GM23248 (cell line): ENCODE data around the gene PLA2R1. TPM values are rescaled to one million over a fixed set of nuclear protein-coding genes. Genes with fewer than 3 reads are reported as not detected.

Source experiments
- DNase-seq: peaks from one replicate; pipeline ENCODE4 v3.0.0-alpha.2; 2015
- H2AFZ ChIP-seq: fragments of 200-600 bp; sonication (generic); 2 replicates; pipeline ENCODE4 v1.6.1; 2016; ENCODE audit warnings: antibody characterized with exemption
- H3F3A ChIP-seq: fragments of 200-600 bp; sonication (generic); 2 replicates; pipeline ENCODE4 v1.6.1; 2016; ENCODE audit warnings: mild to moderate bottlenecking, antibody characterized with exemption, mixed run types; ENCODE audit not compliant: insufficient read depth
- H3K27ac ChIP-seq: fragments of 200-600 bp; sonication (generic); 2 replicates; pipeline ENCODE4 v1.5.1; 2016; ENCODE audit warnings: mild to moderate bottlenecking
- H3K27me3 ChIP-seq: fragments of 200-600 bp; sonication (generic); replicated peaks from 2 replicates; pipeline ENCODE4 v1.6.1; 2016; ENCODE audit warnings: mild to moderate bottlenecking; ENCODE audit not compliant: insufficient read depth
- H3K36me3 ChIP-seq: fragments of 200-600 bp; sonication (generic); 2 replicates; pipeline ENCODE4 v1.6.1; 2016; ENCODE audit warnings: low read depth, mild to moderate bottlenecking
- H3K4me1 ChIP-seq: fragments of 200-600 bp; sonication (generic); 2 replicates; pipeline ENCODE4 v1.6.1; 2016; ENCODE audit warnings: mild to moderate bottlenecking; ENCODE audit not compliant: insufficient read depth
- H3K4me2 ChIP-seq: fragments of 200-600 bp; sonication (generic); one replicate; pipeline ENCODE4 v1.6.1; 2016; ENCODE audit warnings: mild to moderate bottlenecking; ENCODE audit not compliant: unreplicated experiment
- H3K4me3 ChIP-seq: fragments of 200-600 bp; sonication (generic); 2 replicates; pipeline ENCODE4 v1.5.1; 2016; ENCODE audit warnings: mild to moderate bottlenecking
- H3K79me2 ChIP-seq: fragments of 200-600 bp; sonication (generic); 2 replicates; pipeline ENCODE4 v1.6.1; 2016; ENCODE audit warnings: mild to moderate bottlenecking; ENCODE audit not compliant: insufficient read depth
- H3K9ac ChIP-seq: fragments of 200-600 bp; sonication (generic); 2 replicates; pipeline ENCODE4 v1.6.1; 2016; ENCODE audit warnings: mild to moderate bottlenecking
- H3K9me2 ChIP-seq: fragments of 200-600 bp; sonication (generic); 2 replicates; pipeline ENCODE4 v1.6.1; 2016; ENCODE audit warnings: mixed run types, mild to moderate bottlenecking, moderate library complexity; ENCODE audit not compliant: insufficient read depth
- H3K9me3 ChIP-seq: fragments of 200-600 bp; sonication (generic); one replicate; pipeline ENCODE4 v1.6.1; 2017; ENCODE audit warnings: low read depth
- H4K20me1 ChIP-seq: fragments of 200-600 bp; sonication (generic); 2 replicates; pipeline ENCODE4 v1.6.0; 2016; ENCODE audit not compliant: insufficient read depth
- EZH2 ChIP-seq: fragments of 200-600 bp; sonication (generic); IDR thresholded peaks from 2 replicates; pipeline ENCODE4 v1.6.1; 2018; ENCODE audit warnings: antibody characterized with exemption, mild to moderate bottlenecking; ENCODE audit not compliant: insufficient read depth, poor library complexity, severe bottlenecking
- EZH2phosphoT487 ChIP-seq: fragments of 200-600 bp; sonication (generic); IDR thresholded peaks from 2 replicates; pipeline ENCODE4 v1.6.1; 2018; ENCODE audit warnings: antibody characterized with exemption, moderate library complexity, mild to moderate bottlenecking, low read depth; ENCODE audit not compliant: insufficient read depth
- WGBS, 2 experiments: methylation state at CpG; one replicate each; pipeline ENCODE4 v1.1.6; 2015 to 2017; ENCODE audit warnings: low lambda C conversion rate in 2 of 2, low coverage in 1 of 2; ENCODE audit errors: missing lambda C conversion rate in 2 of 2; 5-methylcytosine and 5-hydroxymethylcytosine counted together
- in situ Hi-C: fragments of 300-500 bp; cut with MboI; formaldehyde crosslinking; loops from 2 replicates; pipeline ENCODE4 v1.15.0; 2020
- polyA plus RNA-seq: library from polyadenylated mRNA; unstranded; fragments of >200 nt; fragmentation: Nextera tagmentation; extraction: Ambion mirVana; gene quantifications from 2 replicates; pipeline ENCODE4 v1.2.1, GENCODE V29; 2016
- total RNA-seq: library from RNA; depleted of rRNA; stranded (reverse); fragments of >200 nt; shearing (Covaris generic); gene quantifications from 2 replicates; pipeline ENCODE4 v1.2.3, GENCODE V29; 2014

PLA2R1 gene
- total and polyA plus RNA-seq, 2 experiments from 2014 or later = 8.9 to 16.0 TPM

GRCh38 chr2:160092445-160092844 lies 30.0 kb upstream of the PLA2R1 start:
- Histone ChIP-seq H3K27ac (no peak overlapping the region), H3K9ac (no peak overlapping the region), H3K9me2 (no peaks in the 10 kb centered on the region), H3K79me2 (no peaks in the 10 kb centered on the region), H2AFZ (no peak overlapping the region), H3K27me3 (no peaks in the 10 kb centered on the region), H3F3A (peaks cover 11% of the 10 kb centered on the region), H4K20me1 (no peaks in the 10 kb centered on the region), H3K36me3 (no peaks in the 10 kb centered on the region), H3K4me3 (no peak overlapping the region), H3K9me3 (no peaks in the 10 kb centered on the region), H3K4me1 (peaks cover 10% of the 10 kb centered on the region), H3K4me2 (no peak overlapping the region)
- no peak for DNase-seq
- WGBS, 2 experiments = 72 to 78% methylated on average over 4 of the region's 4 CpGs
- in situ Hi-C loops = no loop called here
- TF ChIP-seq EZH2 (no peak), EZH2phosphoT487 (no peak)

- TF ChIP-seq EZH2 = no peak
- TF ChIP-seq EZH2phosphoT487 = no peak
- H3K79me2 ChIP-seq = no peaks in the 10 kb centered on the region
- peak overlapping the region; percentile 1; the same call in 1 of the 2 replicates for H3K27ac ChIP-seq
- no peaks in the 10 kb centered on the region for H3K9me3 ChIP-seq
- H2AFZ ChIP-seq = no peak overlapping the region
- no peak overlapping the region for H3K4me3 ChIP-seq
- DNase-seq = peak; percentile 64
- no peaks in the 10 kb centered on the region for H3K9me2 ChIP-seq
- H3K4me1 ChIP-seq = peaks cover 10% of the 10 kb centered on the region
- H3K9ac ChIP-seq = no peak overlapping the region
- peaks cover 11% of the 10 kb centered on the region for H3F3A ChIP-seq
- H4K20me1 ChIP-seq = no peaks in the 10 kb centered on the region
- H3K36me3 ChIP-seq = no peaks in the 10 kb centered on the region
- in situ Hi-C loops = no loop called here
- H3K27me3 ChIP-seq = no peaks in the 10 kb centered on the region
- peak overlapping the region; percentile 1 for H3K4me2 ChIP-seq
These were observed 29.0 kb upstream of the PLA2R1 start for GRCh38 chr2:160091381-160091780.

- 35 to 42% methylated on average over 3 to 4 of the region's 4 CpGs for WGBS, 2 experiments
- H3F3A ChIP-seq = peaks cover 11% of the 10 kb centered on the region
- H2AFZ ChIP-seq = no peak overlapping the region
- in situ Hi-C loops = no loop called here
- H3K9ac ChIP-seq = no peak overlapping the region
- peaks cover 10% of the 10 kb centered on the region for H3K4me1 ChIP-seq
- H3K4me2 ChIP-seq = no peak overlapping the region
- H3K9me2 ChIP-seq = no peaks in the 10 kb centered on the region
- no peaks in the 10 kb centered on the region for H4K20me1 ChIP-seq
- no peaks in the 10 kb centered on the region for H3K79me2 ChIP-seq
- no peak overlapping the region for H3K4me3 ChIP-seq
- no peaks in the 10 kb centered on the region for H3K36me3 ChIP-seq
- no peak overlapping the region for H3K27ac ChIP-seq
- H3K27me3 ChIP-seq = no peaks in the 10 kb centered on the region
- peak; percentile 49 for DNase-seq
- H3K9me3 ChIP-seq = no peaks in the 10 kb centered on the region
- no peak for TF ChIP-seq EZH2phosphoT487
- no peak for TF ChIP-seq EZH2
These were observed 25.7 kb upstream of the PLA2R1 start for GRCh38 chr2:160087854-160088745.

- in situ Hi-C loops = no loop called here
- 81 to 86% methylated on average over 3 of the region's 3 CpGs for WGBS, 2 experiments
- Histone ChIP-seq H3K4me2 (no peak overlapping the region), H2AFZ (no peak overlapping the region), H3K27me3 (no peaks in the 10 kb centered on the region), H3K27ac (no peak overlapping the region), H3K9ac (no peak overlapping the region), H3K4me3 (no peak overlapping the region), H3F3A (no peaks in the 10 kb centered on the region), H3K79me2 (no peaks in the 10 kb centered on the region), H3K9me3 (no peaks in the 10 kb centered on the region), H3K4me1 (no peaks in the 10 kb centered on the region), H3K9me2 (no peaks in the 10 kb centered on the region), H3K36me3 (no peaks in the 10 kb centered on the region), H4K20me1 (no peaks in the 10 kb centered on the region)
- DNase-seq = no peak
- TF ChIP-seq EZH2phosphoT487 (no peak), EZH2 (no peak)
These were observed 23.2 kb upstream of the PLA2R1 start for GRCh38 chr2:160085662-160086061.
